HG03280 (cell line): ENCODE measurements around the gene CASZ1.

Experiments
- ATAC-seq: cut with Tn5 transposase; IDR thresholded peaks from one replicate; pipeline ENCODE4 v1.9.1; 2021; ENCODE audit warnings: mild to moderate bottlenecking, moderate library complexity; ENCODE audit not compliant: unreplicated experiment

CASZ1 gene

DNA sequence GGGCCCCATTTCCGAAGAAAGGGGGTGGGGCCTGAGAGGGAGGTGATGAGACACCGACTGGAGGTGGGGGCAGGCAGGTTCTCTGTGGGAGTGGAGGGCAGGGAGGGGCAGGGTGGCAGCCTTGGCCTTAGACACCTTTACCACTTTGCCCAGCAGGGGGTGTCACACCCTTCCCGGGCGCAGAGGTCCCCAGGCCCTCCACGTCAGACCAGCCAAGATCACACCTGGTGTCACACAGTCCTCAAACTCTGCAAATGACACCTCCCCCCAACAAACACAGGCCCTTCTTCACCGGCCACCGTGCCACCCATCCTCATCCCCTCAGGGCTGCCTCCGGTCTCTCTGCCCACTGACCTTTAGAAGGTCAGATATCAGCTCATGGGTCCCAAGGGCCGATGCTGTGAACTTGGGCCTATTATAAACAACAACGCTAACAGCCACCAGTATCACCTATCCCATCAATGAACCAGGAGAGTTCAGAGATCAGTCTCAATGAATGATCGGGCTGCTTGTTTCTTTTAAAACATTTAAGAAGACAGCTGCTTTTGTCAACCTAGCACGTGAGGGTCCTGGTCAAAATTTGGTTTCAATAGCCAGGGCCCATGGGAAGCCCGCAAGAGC, 103.9 kb downstream of the CASZ1 start:
- ATAC-seq: no peak

GRCh38 chr1:10691740-10692125, 104.7 kb downstream of the CASZ1 start:
- ATAC-seq: no peak

GRCh38 chr1:10691075-10691739, 105.2 kb downstream of the CASZ1 start:
- no peak for ATAC-seq

DNA sequence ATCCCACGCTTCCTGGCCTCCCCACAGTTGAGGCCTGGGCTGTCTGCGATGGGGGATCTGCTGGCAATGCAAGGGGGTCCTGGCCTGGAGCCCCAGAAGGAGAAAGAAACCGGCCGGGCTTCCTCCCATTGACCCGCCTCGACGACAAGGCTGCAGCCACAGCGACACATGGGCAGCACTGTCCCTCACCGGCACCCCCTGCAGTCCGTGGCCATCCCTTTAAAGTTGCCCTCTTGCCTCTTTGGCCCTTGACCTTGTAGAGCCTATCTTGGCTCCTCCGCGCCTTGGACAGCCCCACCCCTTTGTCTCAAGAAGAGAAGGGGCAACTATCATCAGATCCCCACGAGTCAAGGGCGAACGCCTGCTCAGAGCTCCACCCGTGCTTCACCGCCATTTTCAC, 106.0 kb downstream of the CASZ1 start:
- no peak for ATAC-seq

- no peak for ATAC-seq
Observed at GRCh38 chr1:10688409-10688786, 108.0 kb downstream of the CASZ1 start.

GRCh38 chr1:10687782-10688408, 108.6 kb downstream of the CASZ1 start:
- ATAC-seq: no peak

GRCh38 chr1:10687251-10687651, 109.2 kb downstream of the CASZ1 start:
- ATAC-seq: no peak

DNA sequence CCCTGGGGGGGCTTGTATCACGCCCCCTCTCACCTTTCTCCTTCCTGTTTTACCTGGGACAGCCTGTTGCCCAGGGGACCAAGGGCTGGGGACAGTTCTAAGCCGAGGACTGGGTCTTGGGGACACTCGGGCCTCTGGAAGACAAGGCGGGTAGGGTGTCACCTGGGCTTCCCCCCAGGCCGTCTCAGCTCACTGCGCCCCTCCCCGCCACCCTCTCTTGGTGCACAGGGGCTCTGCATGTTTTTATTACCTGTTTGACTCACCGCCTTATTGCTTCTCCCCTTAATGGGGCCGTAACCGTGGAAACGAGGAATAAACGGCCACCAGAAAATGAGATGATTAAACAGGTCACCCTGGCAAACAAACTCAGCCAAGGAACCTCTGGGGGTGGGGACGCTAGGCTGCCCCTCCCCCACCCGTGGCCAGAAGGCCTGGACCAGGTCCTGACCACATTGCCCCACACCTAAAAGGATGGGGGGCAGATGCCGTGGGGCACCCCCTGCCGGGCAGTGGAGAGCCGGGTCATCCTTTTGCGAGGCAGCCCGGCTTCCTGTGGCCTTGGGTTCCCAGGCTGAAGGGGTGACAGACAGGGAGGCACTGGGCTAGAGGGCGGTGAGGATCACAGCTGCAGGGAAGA, 109.9 kb downstream of the CASZ1 start:
- ATAC-seq: no peak

- ATAC-seq: no peak
Observed at GRCh38 chr1:10685808-10686403, 110.5 kb downstream of the CASZ1 start.

GRCh38 chr1:10685196-10685807, 111.1 kb downstream of the CASZ1 start:
- no peak for ATAC-seq

GRCh38 chr1:10684221-10684620, 112.2 kb downstream of the CASZ1 start:
- no peak for ATAC-seq

DNA sequence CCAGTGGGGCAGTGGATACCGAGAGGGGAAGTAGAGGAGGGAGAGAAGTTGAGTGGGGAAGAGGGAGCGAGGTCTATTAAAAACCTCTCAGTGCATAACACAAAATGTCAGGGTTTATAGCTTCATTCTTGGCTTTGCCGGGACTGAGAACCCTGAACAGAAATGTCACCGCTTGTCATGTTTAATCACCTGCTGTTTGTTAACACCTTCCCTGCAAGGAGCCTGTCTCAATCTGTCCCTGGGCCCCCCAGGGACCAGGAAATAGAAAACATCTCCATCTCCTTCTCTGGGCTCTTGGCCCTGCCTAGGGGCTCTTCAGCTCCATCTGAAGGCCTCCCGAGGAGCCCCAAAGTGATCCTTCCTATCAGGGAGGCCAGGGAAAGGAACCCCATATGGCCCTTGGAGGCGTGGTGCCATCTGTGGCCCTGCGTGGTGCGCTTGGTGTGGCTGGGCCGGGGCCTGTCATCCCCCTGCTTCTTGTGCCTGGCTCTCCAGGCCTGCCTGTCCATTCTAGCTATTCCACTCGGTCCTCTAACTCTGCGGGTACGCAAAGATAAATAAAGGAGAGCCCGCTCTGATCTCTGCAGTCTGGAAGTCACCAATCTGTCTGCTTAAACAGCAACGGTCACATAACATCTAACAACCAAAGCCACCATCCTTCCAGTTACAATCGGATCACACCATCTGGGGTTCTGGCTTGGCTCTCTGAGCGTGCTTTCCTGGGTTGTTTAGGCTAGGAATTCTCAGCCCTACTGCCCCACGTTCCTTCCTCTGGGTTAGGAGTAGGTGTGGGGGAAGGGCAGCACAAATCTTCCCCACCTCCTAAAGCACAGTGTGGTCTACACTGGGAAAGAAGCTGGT, 113.8 kb downstream of the CASZ1 start:
- ATAC-seq: no peak

DNA sequence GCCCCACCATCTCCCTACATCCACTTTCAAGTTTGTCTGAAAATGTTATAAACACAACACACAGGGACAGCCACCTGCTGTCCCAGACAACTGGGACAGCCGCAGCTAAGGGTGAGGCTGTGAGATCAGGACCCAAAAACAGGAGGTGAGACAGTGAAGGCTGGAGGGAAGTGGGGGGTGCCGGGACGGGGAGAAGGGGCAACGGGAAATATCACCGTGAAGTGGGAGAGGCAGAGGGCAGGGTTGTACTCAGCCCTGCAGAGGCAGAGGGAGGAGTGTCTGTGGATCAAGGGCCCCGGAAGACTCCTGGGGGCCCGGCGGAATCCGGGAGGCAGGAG, 114.4 kb downstream of the CASZ1 start:
- ATAC-seq: no peak

GRCh38 chr1:10681296-10682107, 114.9 kb downstream of the CASZ1 start:
- ATAC-seq: no peak

DNA sequence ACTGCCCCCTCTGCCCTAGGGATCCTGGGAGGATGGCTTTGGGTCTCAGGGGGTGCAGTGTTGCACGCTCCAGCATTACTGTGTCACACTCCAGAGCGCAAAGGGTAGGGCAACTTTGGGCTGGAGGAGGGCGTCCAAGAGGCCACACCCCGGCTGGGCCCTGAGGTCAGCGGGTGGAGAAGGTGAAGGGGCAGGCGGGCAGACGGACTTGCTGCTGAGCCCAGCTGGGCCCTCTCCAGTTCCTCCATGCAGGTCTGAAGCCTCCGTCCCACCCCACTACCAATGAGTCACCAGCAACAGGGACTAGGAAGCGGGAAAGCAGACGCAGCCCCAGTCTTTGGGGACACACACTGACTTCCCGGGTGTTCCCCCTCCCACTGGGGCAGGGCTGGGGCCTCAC, 116.0 kb downstream of the CASZ1 start:
- ATAC-seq: no peak

- ATAC-seq: no peak
Observed at GRCh38 chr1:10679496-10680220, 116.8 kb downstream of the CASZ1 start.

- no peak for ATAC-seq
Observed at GRCh38 chr1:10678852-10679251, 117.6 kb downstream of the CASZ1 start.

- ATAC-seq: no peak
Observed at GRCh38 chr1:10678402-10678801, 118.0 kb downstream of the CASZ1 start.
